ENCODE data around the gene DLX3.

DNA sequence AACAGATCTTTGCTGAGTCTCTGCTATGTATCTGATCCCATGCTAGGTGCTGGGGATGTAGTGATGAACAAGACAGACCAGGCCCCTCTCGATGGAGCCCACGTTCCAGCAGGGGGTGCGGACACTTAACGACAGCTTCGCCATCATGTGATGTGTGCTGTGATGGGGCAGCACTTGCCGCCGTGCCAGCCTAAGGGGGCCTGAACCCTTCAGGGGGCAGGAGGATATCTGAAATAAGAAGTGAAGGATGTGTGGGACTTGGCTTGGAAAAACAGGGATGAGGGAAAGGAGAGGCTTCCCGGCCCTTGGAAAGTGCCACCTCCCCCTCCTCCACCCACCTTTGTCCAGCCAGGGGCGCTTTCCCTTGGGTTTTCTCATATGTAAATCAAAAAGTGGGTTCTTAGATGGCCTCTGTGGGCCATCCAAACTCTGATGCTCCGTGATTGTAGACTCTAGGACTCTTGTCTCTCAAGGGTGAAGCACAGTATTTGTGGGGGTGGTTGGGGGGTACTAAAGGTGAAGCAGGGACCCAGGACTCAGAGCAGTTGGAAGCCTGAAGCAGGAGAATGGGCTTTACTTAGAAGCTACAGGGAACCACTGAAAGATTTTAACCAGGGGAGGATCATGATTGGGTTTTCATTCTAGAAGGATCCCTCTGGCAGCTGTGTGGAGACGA, 4.0 kb upstream of the DLX3 start:
- no peak for TF ChIP-seq TAF1 (IDR thresholded peaks at IDR 0.05; ENCODE audit: low read depth)
- no peak for TF ChIP-seq EZH2 (IDR thresholded peaks at IDR 0.05; ENCODE audit: borderline replicate concordance, insufficient read depth, low read length, poor library complexity, severe bottlenecking)
- TF ChIP-seq, protein P1, sequence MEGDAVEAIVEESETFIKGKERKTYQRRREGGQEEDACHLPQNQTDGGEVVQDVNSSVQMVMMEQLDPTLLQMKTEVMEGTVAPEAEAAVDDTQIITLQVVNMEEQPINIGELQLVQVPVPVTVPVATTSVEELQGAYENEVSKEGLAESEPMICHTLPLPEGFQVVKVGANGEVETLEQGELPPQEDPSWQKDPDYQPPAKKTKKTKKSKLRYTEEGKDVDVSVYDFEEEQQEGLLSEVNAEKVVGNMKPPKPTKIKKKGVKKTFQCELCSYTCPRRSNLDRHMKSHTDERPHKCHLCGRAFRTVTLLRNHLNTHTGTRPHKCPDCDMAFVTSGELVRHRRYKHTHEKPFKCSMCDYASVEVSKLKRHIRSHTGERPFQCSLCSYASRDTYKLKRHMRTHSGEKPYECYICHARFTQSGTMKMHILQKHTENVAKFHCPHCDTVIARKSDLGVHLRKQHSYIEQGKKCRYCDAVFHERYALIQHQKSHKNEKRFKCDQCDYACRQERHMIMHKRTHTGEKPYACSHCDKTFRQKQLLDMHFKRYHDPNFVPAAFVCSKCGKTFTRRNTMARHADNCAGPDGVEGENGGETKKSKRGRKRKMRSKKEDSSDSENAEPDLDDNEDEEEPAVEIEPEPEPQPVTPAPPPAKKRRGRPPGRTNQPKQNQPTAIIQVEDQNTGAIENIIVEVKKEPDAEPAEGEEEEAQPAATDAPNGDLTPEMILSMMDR (IDR thresholded peaks at IDR 0.05; ENCODE audit: poor library complexity, severe bottlenecking) = no peak
- no peak for TF ChIP-seq MXI1 (conservative IDR thresholded peaks at IDR 0.05; ENCODE audit: poor library complexity, severe bottlenecking)
- no peak for TF ChIP-seq POLR2AphosphoS5 (IDR thresholded peaks at IDR 0.05)
- TF ChIP-seq, protein P2, sequence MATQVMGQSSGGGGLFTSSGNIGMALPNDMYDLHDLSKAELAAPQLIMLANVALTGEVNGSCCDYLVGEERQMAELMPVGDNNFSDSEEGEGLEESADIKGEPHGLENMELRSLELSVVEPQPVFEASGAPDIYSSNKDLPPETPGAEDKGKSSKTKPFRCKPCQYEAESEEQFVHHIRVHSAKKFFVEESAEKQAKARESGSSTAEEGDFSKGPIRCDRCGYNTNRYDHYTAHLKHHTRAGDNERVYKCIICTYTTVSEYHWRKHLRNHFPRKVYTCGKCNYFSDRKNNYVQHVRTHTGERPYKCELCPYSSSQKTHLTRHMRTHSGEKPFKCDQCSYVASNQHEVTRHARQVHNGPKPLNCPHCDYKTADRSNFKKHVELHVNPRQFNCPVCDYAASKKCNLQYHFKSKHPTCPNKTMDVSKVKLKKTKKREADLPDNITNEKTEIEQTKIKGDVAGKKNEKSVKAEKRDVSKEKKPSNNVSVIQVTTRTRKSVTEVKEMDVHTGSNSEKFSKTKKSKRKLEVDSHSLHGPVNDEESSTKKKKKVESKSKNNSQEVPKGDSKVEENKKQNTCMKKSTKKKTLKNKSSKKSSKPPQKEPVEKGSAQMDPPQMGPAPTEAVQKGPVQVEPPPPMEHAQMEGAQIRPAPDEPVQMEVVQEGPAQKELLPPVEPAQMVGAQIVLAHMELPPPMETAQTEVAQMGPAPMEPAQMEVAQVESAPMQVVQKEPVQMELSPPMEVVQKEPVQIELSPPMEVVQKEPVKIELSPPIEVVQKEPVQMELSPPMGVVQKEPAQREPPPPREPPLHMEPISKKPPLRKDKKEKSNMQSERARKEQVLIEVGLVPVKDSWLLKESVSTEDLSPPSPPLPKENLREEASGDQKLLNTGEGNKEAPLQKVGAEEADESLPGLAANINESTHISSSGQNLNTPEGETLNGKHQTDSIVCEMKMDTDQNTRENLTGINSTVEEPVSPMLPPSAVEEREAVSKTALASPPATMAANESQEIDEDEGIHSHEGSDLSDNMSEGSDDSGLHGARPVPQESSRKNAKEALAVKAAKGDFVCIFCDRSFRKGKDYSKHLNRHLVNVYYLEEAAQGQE (IDR thresholded peaks at IDR 0.05; ENCODE audit: borderline replicate concordance) = no peak
- TF ChIP-seq EP300 (conservative IDR thresholded peaks at IDR 0.05; ENCODE audit: poor library complexity, severe bottlenecking) = no peak

Data from neural cell (in vitro differentiated cells).